ENCODE results near the gene CTR9.
"Not testable (repeated sequence)": the region's sequence is repeated elsewhere in the genome, so short reads cannot be mapped to it uniquely, and the experiment has no call there.

CTR9 gene

DNA sequence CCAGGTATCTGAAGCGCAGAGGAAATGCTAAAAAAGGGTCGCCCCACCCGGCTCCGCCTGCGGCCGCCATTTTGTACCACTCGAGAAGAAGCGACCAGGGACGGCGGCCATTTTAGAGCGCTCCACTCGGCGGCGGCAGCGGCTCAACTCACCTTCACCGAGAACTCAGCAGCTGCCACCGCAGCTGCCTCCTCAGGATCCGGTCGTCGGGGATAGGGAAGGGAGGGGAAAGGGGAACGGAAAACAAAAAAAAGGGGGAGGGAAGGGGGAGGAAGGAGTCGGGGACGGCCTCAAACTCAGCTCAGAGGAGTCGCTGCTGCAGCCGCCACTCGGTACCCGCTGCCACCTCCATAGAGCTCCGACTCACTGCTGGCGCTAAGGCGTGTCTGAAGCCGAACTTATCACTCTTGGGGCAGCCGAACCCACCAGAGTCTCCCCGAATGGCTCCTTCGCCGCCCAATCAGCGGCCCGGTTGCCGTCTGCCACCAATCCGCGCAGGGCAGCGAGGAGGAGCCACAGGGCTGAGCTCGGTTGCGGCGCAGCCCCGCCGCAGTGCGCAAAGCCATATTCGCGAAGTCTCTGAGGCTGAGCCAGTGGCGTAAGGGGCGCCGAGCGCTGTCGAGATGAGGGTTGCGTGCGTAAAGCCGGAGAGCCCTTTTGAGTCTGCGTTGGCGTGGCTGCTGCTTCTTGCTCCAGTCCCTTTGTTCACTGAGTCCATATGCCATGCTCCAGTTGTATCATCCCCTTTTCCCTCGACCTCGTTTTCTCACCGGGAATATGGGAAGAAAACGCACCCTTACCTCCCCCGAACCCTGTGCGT lies 57.7 kb downstream of the CTR9 start, which contains the start of gene EIF4G2:
EIF4G2 (minus strand) TSS at position 374 of the 820 bp plus-strand sequence.
- intact Hi-C loops (cut with DNase I), result loop anchor here (1.0 to 5.0 kb wide), 2 partner anchors 49 to 124 kb away; no protein-coding TSS in a partner anchor
- peak; percentile 98 to 100 (median 100) for DNase-seq

GRCh38 chr11:10809373-10810160 lies 58.5 kb downstream of the CTR9 start:
- DNase-seq, result peak in 6 of 10 donors; percentile 18 to 88 (median 30)
- intact Hi-C loops (cut with DNase I), result loop anchor here (5.0 kb wide), 1 partner anchor 123 kb away; no protein-coding TSS in a partner anchor

GRCh38 chr11:10813945-10814344 lies 62.9 kb downstream of the CTR9 start:
- DNase-seq, result no peak
- intact Hi-C loops (cut with DNase I), result no loop called here

DNA sequence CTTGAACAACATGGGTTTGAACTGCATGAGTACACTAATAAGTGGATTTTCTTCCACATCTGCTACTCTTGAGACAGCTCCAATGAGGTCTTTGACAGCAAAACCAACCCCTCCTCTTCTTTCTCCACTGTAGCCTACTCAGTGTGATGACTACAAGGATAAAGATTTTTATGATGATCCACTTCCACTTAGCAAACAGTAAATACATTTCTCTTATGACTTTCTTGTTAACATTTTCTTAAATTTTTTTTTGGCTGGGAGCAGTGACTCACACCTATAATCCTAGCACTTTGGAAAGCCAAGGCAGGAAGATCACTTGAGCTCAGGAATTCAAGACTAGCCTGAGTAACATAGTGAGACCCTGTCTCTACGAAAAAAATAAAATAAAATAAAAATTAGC lies 67.5 kb downstream of the CTR9 start:
- intact Hi-C loops (cut with DNase I), result no loop called here

DNA sequence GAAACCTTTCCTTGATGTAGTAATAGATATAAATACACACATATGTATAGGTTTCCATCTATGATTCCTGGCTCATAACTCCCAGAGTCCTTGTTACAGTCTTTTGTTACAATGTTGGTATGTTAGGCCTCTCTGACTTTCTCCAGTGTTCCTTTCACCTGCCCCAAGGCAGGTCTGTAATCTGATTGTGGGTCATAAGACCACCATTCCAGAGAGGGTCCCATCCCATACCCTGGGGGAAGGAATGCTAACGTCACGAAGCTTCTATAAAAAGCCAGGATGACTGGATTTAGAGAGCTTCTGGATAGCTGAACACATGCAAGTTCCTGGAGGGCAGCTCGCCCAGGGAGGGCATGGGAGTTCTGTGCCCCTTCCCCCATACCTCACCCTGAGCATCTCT lies 71.4 kb downstream of the CTR9 start:
- intact Hi-C loops (cut with DNase I); DNase-seq: not testable (repeated sequence)

More for the DNA sequence above, 67.5 kb downstream of the CTR9 start:
- no peak for DNase-seq

DNA sequence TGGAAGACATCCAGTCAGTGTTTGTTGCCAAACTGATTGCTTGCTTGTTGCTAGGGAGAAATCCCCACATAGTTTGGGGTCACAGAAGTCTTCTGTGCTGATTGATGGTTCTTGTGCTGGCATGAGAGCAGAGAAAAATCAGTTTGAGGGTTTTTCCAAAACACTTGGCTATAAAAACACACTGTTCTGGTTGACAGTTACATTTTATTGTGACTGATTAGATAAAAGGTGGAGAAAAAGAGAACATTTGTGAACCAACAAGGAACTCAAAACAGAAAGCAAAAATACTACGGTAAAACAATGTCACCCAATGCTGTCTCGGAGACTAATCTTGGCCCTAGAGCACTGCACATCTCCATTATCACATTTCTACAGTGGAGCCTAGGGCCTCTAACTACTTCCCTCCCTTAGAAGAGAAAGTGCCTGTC lies 72.1 kb downstream of the CTR9 start:
- intact Hi-C loops (cut with DNase I), result no loop called here
- no peak for DNase-seq

GRCh38 chr11:10824888-10825287 lies 73.8 kb downstream of the CTR9 start:
- DNase-seq, result no peak
- intact Hi-C loops (cut with DNase I), result no loop called here

- intact Hi-C loops (cut with DNase I), result no loop called here
- no peak for DNase-seq
Measured at GRCh38 chr11:10828402-10828801, 77.4 kb downstream of the CTR9 start.

DNA sequence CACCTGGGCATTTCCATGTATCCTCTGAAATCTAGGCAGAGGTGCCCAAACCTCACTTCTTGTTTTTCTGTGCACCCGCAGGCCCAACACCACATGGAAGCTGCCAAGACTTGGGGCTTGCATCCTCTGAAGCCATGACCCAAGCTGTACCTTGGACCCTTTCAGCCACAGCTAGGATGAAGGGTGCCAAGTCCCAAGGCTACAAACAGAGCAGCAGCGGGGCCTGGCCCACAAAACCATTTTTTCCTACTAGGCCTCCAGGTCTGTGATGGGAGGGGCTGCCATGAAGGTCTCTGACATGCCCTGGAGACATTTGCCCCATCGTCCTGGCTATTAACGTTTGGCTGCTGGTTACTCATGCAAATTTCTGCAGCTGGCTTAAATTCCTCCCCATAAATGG lies 78.1 kb downstream of the CTR9 start:
- no peak for DNase-seq
- intact Hi-C loops (cut with DNase I), result no loop called here
